GM12878 (cell line): ENCODE data around the gene MRPL30. TPM values are rescaled to one million over a fixed set of nuclear protein-coding genes. Genes with fewer than 3 reads are reported as not detected.
A peak's percentile ranks its signal among the peaks of the same experiment; 100 is the strongest.

Source experiments
- ATAC-seq: fragments of 200-7000 bp; cut with Tn5 transposase; 3 replicates; pipeline ENCODE4 v1.9.1; 2020; ENCODE audit warnings: mild to moderate bottlenecking, moderate library complexity
- BruUV-seq: library from RNA; stranded (reverse); fragments of 400-500 nt; replicated peaks from 2 replicates; lab custom pipeline; 2021; lab: Mats Ljungman, UMichigan
- CTCF ChIA-PET: fragments of 300-600 bp; sonication (Branson Sonifier 250); formaldehyde crosslinking; extraction: SDS; loops from one replicate; lab custom pipeline; 2021; ENCODE audit warnings: inconsistent platforms; lab: Yijun Ruan, JAX
- POLR2A ChIA-PET: fragments of 350-600 bp; formaldehyde crosslinking; extraction: SDS; loops from one replicate; lab custom pipeline; 2021; ENCODE audit warnings: inconsistent platforms; lab: Charles Lee
- RAD21 ChIA-PET: fragments of 300-600 bp; sonication (Branson Sonifier 250); formaldehyde crosslinking; loops from one replicate; lab custom pipeline; 2023; ENCODE audit warnings: antibody characterized with exemption; ENCODE audit not compliant: unreplicated experiment; lab: Charles Lee
- SMC1A ChIA-PET: fragments of 300-600 bp; sonication (Branson Sonifier 250); formaldehyde crosslinking; loops from one replicate; lab custom pipeline; 2023; ENCODE audit not compliant: unreplicated experiment, uncharacterized antibody; lab: Charles Lee
- DNase-seq: peaks from one replicate; pipeline ENCODE4 v3.0.0-alpha.2; 2011; ENCODE audit warnings: low read depth, low spot score
- FAIRE-seq: peaks from 3 replicates; lab custom pipeline; 2011; peaks lifted over from hg19 to GRCh38; lab: Jason Lieb, UNC
- H2AFZ ChIP-seq: 2 replicates; pipeline ENCODE4 v1.6.0; 2011; ENCODE audit warnings: low read depth, low read length, control low read depth; ENCODE audit not compliant: control insufficient read depth
- H3K27ac ChIP-seq: 2 replicates; pipeline ENCODE4 v1.5.1; 2011; ENCODE audit warnings: control low read depth; ENCODE audit not compliant: control insufficient read depth, insufficient read depth
- H3K27me3 ChIP-seq, 2 experiments: replicated peaks in 1 of 2; 2 replicates each; pipeline versions ENCODE4 v1.6.0 to v1.6.1; 2011; ENCODE audit warnings: low read length in 1 of 2; ENCODE audit not compliant: control insufficient read depth in 2 of 2, insufficient read depth in 2 of 2
- H3K36me3 ChIP-seq, 2 experiments: 2 replicates each; pipeline ENCODE4 v1.5.1; 2011; ENCODE audit warnings: low read length in 1 of 2; ENCODE audit not compliant: control insufficient read depth in 2 of 2, insufficient read depth in 2 of 2
- H3K4me1 ChIP-seq: 2 replicates; pipeline ENCODE4 v1.6.1; 2011; ENCODE audit warnings: mild to moderate bottlenecking, low read length, moderate library complexity, mixed read lengths; ENCODE audit not compliant: control insufficient read depth, insufficient read depth
- H3K4me2 ChIP-seq: 2 replicates; pipeline ENCODE4 v1.6.0; 2011; ENCODE audit warnings: control low read depth; ENCODE audit not compliant: control insufficient read depth, insufficient read depth
- H3K4me3 ChIP-seq: fragments of 200-600 bp; sonication (generic); 2 replicates; pipeline ENCODE4 v1.5.1; 2016
- H3K79me2 ChIP-seq: 2 replicates; pipeline ENCODE4 v1.6.0; 2011; ENCODE audit warnings: low read length; ENCODE audit not compliant: control insufficient read depth, insufficient read depth
- H3K9ac ChIP-seq: 2 replicates; pipeline ENCODE4 v1.8.0; 2011; ENCODE audit warnings: low read length, control low read depth, mixed read lengths; ENCODE audit not compliant: control insufficient read depth, insufficient read depth
- H3K9me3 ChIP-seq: replicated peaks from 3 replicates; pipeline ENCODE4 v1.5.1; 2011; ENCODE audit warnings: mild to moderate bottlenecking, low read length; ENCODE audit not compliant: control insufficient read depth, insufficient read depth
- H4K20me1 ChIP-seq: 2 replicates; pipeline ENCODE4 v1.6.0; 2011; ENCODE audit not compliant: control insufficient read depth, insufficient read depth
- BACH1 ChIP-seq: fragments of 450-650 bp; IDR thresholded peaks from 2 replicates; pipeline ENCODE4 v1.6.1; 2017; ENCODE audit warnings: mild to moderate bottlenecking, borderline replicate concordance
- CHD2 ChIP-seq: IDR thresholded peaks from 2 replicates; pipeline ENCODE4 v1.6.1; 2011; ENCODE audit warnings: low read depth, low read length, improper control_type of control experiment, borderline replicate concordance
- DPF2 ChIP-seq: fragments of 450-650 bp; IDR thresholded peaks from 2 replicates; pipeline ENCODE4 v1.6.1; 2017; ENCODE audit warnings: mild to moderate bottlenecking
- EZH2 ChIP-seq: IDR thresholded peaks from 2 replicates; pipeline ENCODE4 v1.6.1; 2012; ENCODE audit warnings: low read depth, mild to moderate bottlenecking, control low read depth, inconsistent platforms, low read length, borderline replicate concordance; ENCODE audit not compliant: control insufficient read depth
- FOXK2 ChIP-seq: fragments of 450-650 bp; IDR thresholded peaks from 2 replicates; pipeline ENCODE4 v1.6.1; 2017; ENCODE audit warnings: mild to moderate bottlenecking, moderate library complexity
- GATAD2B ChIP-seq: fragments of 450-650 bp; conservative IDR thresholded peaks from 2 replicates; pipeline ENCODE4 v1.6.1; 2017; ENCODE audit warnings: low read depth, mild to moderate bottlenecking, moderate library complexity
- IKZF1 ChIP-seq: fragments of 450-650 bp; conservative IDR thresholded peaks from 2 replicates; pipeline ENCODE4 v1.6.1; 2017; ENCODE audit warnings: antibody characterized with exemption, mild to moderate bottlenecking
- IKZF2 ChIP-seq, 2 experiments: fragments of 450-650 bp; IDR thresholded peaks; 2 replicates each; pipeline ENCODE4 v1.6.1; 2017; ENCODE audit warnings: mild to moderate bottlenecking in 2 of 2, moderate library complexity in 2 of 2
- NR2F1 ChIP-seq: fragments of 450-650 bp; conservative IDR thresholded peaks from 2 replicates; pipeline ENCODE4 v1.6.1; 2017; ENCODE audit warnings: mild to moderate bottlenecking
- POLR2AphosphoS5 ChIP-seq: IDR thresholded peaks from 2 replicates; pipeline ENCODE4 v1.6.1; 2011; ENCODE audit warnings: mild to moderate bottlenecking, low read length, inconsistent platforms
- SMAD5 ChIP-seq: IDR thresholded peaks from 2 replicates; pipeline ENCODE4 v1.6.1; 2016; ENCODE audit warnings: antibody characterized with exemption, low read depth
- SMC3 ChIP-seq: IDR thresholded peaks from 2 replicates; pipeline ENCODE4 v1.6.1; 2011; ENCODE audit warnings: low read length, improper control_type of control experiment, borderline replicate concordance
- SREBF2 ChIP-seq: IDR thresholded peaks from 2 replicates; pipeline ENCODE4 v1.6.1; 2012; ENCODE audit warnings: mild to moderate bottlenecking, low read length
- STAT1 ChIP-seq: fragments of 450-650 bp; conservative IDR thresholded peaks from 2 replicates; pipeline ENCODE4 v1.6.1; 2014; ENCODE audit warnings: antibody characterized with exemption, mild to moderate bottlenecking
- TBL1XR1 ChIP-seq: IDR thresholded peaks from 2 replicates; pipeline ENCODE4 v1.6.1; 2012; ENCODE audit warnings: low read depth, low read length, improper control_type of control experiment
- TCF3 ChIP-seq: IDR thresholded peaks from 2 replicates; pipeline ENCODE4 v1.6.1; 2012; ENCODE audit warnings: low read depth, mild to moderate bottlenecking, low read length, borderline replicate concordance; ENCODE audit not compliant: insufficient read depth
- ZSCAN29 ChIP-seq: fragments of 450-650 bp; IDR thresholded peaks from 2 replicates; pipeline ENCODE4 v1.6.1; 2017; ENCODE audit warnings: mild to moderate bottlenecking, moderate library complexity
- WGBS: methylation state at CpG from one replicate; pipeline ENCODE4 v1.1.6; 2016; ENCODE audit warnings: low lambda C conversion rate; ENCODE audit not compliant: insufficient replicate concordance, insufficient coverage; ENCODE audit errors: missing lambda C conversion rate; 5-methylcytosine and 5-hydroxymethylcytosine counted together
- in situ Hi-C: fragments of 300-500 bp; cut with MboI; formaldehyde crosslinking; loops from 9 replicates; pipeline ENCODE4 v1.14.3; 2018; ENCODE audit warnings: mixed read lengths
- intact Hi-C: fragments of 100-400 bp; cut with micrococcal nuclease; formaldehyde crosslinking; loops from one replicate; pipeline ENCODE4 v1.14.2; 2022; ENCODE audit not compliant: unreplicated experiment
- polyA plus RNA-seq, 11 experiments: library from polyadenylated mRNA; depleted of rRNA in 4 of 11; unstranded in 6 of 11; stranded (reverse) in 5 of 11; fragments of >200 nt; fragmentation: Nextera tagmentation in 4 of 11; fragmentation: Illumina TruSeq in 1 of 11; extraction: Ambion mirVana in 4 of 11; extraction: Trizol in 1 of 11; gene quantifications; 1 replicate in 1 of 11; 2 replicates in 10 of 11; pipeline versions ENCODE4 v1.2.1 to v1.2.3, GENCODE V29; 2011 to 2016; ENCODE audit warnings: inconsistent platforms in 2 of 11, missing spikeins in 2 of 11, low read depth in 1 of 11
- total RNA-seq, 4 experiments: library from RNA; depleted of rRNA in 3 of 4; stranded (reverse); fragments of >200 nt in 3 of 4; fragmentation: Illumina TruSeq in 1 of 4; extraction: Trizol in 1 of 4; gene quantifications; 2 replicates each; pipeline versions ENCODE4 v1.2.1 to v1.2.3, GENCODE V29; 2013 to 2021
- TF ChIP-seq, protein P1 (sequence below): fragments of 450-650 bp; formaldehyde crosslinking; IDR thresholded peaks from 2 replicates; pipeline ENCODE4 v1.4.0; 2020; ENCODE audit warnings: mild to moderate bottlenecking, moderate library complexity
- TF ChIP-seq, protein P2 (sequence below): fragments of 450-650 bp; IDR thresholded peaks from 2 replicates; pipeline ENCODE4 v1.6.1; 2018; ENCODE audit warnings: mild to moderate bottlenecking, low read depth, moderate library complexity; ENCODE audit not compliant: partially characterized antibody

The MRPL30 gene
- total and polyA plus RNA-seq, 10 of the 15 experiments (the other 5 are each of a cell fraction or from before 2014, with no cell fraction given), result 33.6 to 63.3 (median 40.1) TPM

DNA sequence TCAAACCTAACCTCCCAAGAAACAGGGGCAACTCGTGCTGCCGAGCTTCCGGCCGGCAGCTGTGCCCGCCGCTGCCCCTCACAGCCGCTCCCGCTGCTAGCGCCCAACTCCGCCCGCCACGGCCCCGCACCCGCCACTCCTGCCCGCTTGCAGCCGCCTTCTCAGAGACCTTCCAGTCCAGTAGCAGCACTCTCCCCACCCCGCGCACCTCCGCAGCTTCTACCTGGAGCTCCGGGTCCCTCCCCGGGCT is 40.2 kb upstream of the MRPL30 start:
- peak overlapping the region; percentile 94 for H3K4me2 ChIP-seq
- RAD21 ChIA-PET, result interaction anchor here (1.0 to 2.4 kb wide), 5 partner anchors 13 to 196 kb away, joined by 4 to 13 read pairs (median 6); partner anchors contain the start of genes EIF5B, LIPT1, MITD1 and MRPL30
- no TSS peak for BruUV-seq
- FAIRE-seq, result no peak
- peak; percentile 63 for ATAC-seq
- SMC1A ChIA-PET, result interaction anchor here (0.9 to 2.5 kb wide), 6 partner anchors 13 to 206 kb away, joined by 3 to 11 read pairs (median 6); partner anchors contain the start of genes LIPT1 and TSGA10
- CTCF ChIA-PET, result interaction anchor here (0.7 to 2.5 kb wide), 8 partner anchors 11 to 196 kb away, joined by 3 to 11 read pairs (median 4); partner anchors contain the start of genes EIF5B, LIPT1, TSGA10 and TXNDC9
- DNase-seq, result no peak
- peak overlapping the region; percentile 94 for H2AFZ ChIP-seq
- H3K9me3 ChIP-seq, result no peaks in the 10 kb centered on the region
- TF ChIP-seq SREBF2 (no peak), STAT1 (no peak), NR2F1 (no peak), SMAD5 (peak; percentile 65; the same call in 1 of the 2 replicates), IKZF2 (IDR thresholded peaks at IDR 0.05) (peak in 1 of 2 experiments; percentile 35; a peak in 1 of 4 replicates), DPF2 (0 out of 2 replicates have a peak, but pooled peaks have one; percentile 15), CHD2 (no peak), EZH2 (no peak), FOXK2 (no peak), SMC3 (no peak), BACH1 (peak; percentile 26; the same call in 1 of the 2 replicates), TCF3 (peak; percentile 59; the same call in 1 of the 2 replicates), GATAD2B (0 out of 2 replicates have a peak, but pooled peaks have one; percentile 19), TBL1XR1 (0 out of 2 replicates have a peak, but pooled peaks have one; percentile 17), IKZF1 (peak; percentile 30; the same call in 1 of the 2 replicates), POLR2AphosphoS5 (peak; percentile 77; the same call in 1 of the 2 replicates), ZSCAN29 (no peak)
- TF ChIP-seq, protein P1, sequence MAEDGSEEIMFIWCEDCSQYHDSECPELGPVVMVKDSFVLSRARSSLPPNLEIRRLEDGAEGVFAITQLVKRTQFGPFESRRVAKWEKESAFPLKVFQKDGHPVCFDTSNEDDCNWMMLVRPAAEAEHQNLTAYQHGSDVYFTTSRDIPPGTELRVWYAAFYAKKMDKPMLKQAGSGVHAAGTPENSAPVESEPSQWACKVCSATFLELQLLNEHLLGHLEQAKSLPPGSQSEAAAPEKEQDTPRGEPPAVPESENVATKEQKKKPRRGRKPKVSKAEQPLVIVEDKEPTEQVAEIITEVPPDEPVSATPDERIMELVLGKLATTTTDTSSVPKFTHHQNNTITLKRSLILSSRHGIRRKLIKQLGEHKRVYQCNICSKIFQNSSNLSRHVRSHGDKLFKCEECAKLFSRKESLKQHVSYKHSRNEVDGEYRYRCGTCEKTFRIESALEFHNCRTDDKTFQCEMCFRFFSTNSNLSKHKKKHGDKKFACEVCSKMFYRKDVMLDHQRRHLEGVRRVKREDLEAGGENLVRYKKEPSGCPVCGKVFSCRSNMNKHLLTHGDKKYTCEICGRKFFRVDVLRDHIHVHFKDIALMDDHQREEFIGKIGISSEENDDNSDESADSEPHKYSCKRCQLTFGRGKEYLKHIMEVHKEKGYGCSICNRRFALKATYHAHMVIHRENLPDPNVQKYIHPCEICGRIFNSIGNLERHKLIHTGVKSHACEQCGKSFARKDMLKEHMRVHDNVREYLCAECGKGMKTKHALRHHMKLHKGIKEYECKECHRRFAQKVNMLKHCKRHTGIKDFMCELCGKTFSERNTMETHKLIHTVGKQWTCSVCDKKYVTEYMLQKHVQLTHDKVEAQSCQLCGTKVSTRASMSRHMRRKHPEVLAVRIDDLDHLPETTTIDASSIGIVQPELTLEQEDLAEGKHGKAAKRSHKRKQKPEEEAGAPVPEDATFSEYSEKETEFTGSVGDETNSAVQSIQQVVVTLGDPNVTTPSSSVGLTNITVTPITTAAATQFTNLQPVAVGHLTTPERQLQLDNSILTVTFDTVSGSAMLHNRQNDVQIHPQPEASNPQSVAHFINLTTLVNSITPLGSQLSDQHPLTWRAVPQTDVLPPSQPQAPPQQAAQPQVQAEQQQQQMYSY (CRISPR knock-in tag), result no peak
- TF ChIP-seq, protein P2, sequence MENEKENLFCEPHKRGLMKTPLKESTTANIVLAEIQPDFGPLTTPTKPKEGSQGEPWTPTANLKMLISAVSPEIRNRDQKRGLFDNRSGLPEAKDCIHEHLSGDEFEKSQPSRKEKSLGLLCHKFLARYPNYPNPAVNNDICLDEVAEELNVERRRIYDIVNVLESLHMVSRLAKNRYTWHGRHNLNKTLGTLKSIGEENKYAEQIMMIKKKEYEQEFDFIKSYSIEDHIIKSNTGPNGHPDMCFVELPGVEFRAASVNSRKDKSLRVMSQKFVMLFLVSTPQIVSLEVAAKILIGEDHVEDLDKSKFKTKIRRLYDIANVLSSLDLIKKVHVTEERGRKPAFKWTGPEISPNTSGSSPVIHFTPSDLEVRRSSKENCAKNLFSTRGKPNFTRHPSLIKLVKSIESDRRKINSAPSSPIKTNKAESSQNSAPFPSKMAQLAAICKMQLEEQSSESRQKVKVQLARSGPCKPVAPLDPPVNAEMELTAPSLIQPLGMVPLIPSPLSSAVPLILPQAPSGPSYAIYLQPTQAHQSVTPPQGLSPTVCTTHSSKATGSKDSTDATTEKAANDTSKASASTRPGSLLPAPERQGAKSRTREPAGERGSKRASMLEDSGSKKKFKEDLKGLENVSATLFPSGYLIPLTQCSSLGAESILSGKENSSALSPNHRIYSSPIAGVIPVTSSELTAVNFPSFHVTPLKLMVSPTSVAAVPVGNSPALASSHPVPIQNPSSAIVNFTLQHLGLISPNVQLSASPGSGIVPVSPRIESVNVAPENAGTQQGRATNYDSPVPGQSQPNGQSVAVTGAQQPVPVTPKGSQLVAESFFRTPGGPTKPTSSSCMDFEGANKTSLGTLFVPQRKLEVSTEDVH, result no peak
- no peaks in the 10 kb centered on the region for H3K27me3 ChIP-seq
- in situ Hi-C loops, result no loop called here
- intact Hi-C loops, result loop anchor here (5.0 kb wide), 1 partner anchor 42 kb away; the partner anchor contains the start of genes MITD1 and MRPL30
- no peaks in the 10 kb centered on the region for H3K79me2 ChIP-seq
- POLR2A ChIA-PET, result interaction anchor here (0.5 to 3.2 kb wide), 8 partner anchors 12 to 197 kb away, joined by 3 to 26 read pairs (median 6); partner anchors contain the start of genes EIF5B, LIPT1, TSGA10 and TXNDC9
- under 1% methylated on average over 21 of the region's 21 CpGs for WGBS
- H3K4me3 ChIP-seq, result peak overlapping the region; percentile 77
- H4K20me1 ChIP-seq, result no peaks in the 10 kb centered on the region
- peak overlapping the region; percentile 74 for H3K9ac ChIP-seq
- H3K4me1 ChIP-seq, result peaks cover 10% of the 10 kb centered on the region
- H3K27ac ChIP-seq, result peak overlapping the region; percentile 55
- H3K36me3 ChIP-seq, result no peaks in the 10 kb centered on the region
